Stomach (tissue), 4 donors: ENCODE data around the gene MARS2.
"Not testable (repeated sequence)": the region's sequence is repeated elsewhere in the genome, so short reads cannot be mapped to it uniquely, and the experiment has no call there.

Experiments used
- CTCF ChIP-seq, 7 experiments: fragments of 450-650 bp in 4 of 7; fragments of 200-600 bp in 3 of 7; sonication (generic) in 3 of 7; IDR thresholded peaks; one replicate each; pipeline ENCODE4 v1.5.1; 2016 to 2019; ENCODE audit warnings: antibody characterized with exemption in 7 of 7, control low read depth in 2 of 7, mild to moderate bottlenecking in 1 of 7
- POLR2AphosphoS5 ChIP-seq, 3 donors: sonication (generic); formaldehyde crosslinking; IDR thresholded peaks; one replicate each; pipeline ENCODE4 v1.6.1; 2016; ENCODE audit warnings: antibody characterized with exemption in 3 of 3

- not testable (repeated sequence) for TF ChIP-seq CTCF, POLR2AphosphoS5 (IDR thresholded peaks at IDR 0.05)
These were observed 4.0 kb downstream of the MARS2 start for GRCh38 chr2:197709140-197709539.
